Activated CD4-positive, alpha-beta T cell treated with anti-CD3 and anti-CD28 coated beads, Interleukin-2, amount 50 U/mL, for 4 hours (primary cell): Measurements from ENCODE around the gene ODAD2.
"Not testable (repeated sequence)": the region's sequence is repeated elsewhere in the genome, so short reads cannot be mapped to it uniquely, and the experiment has no call there.

ENCODE experiments used
- DNase-seq, 2 experiments: peaks; one replicate each; pipeline ENCODE4 v3.0.0-alpha.2; 2020

ODAD2 gene

GRCh38 chr10:27958383-27958782 is 40.5 kb downstream of the ODAD2 start:
- DNase-seq, result not testable (repeated sequence)

- no peak for DNase-seq
Measured at GRCh38 chr10:27950242-27950564, 48.7 kb downstream of the ODAD2 start.

- DNase-seq, result no peak
Measured at GRCh38 chr10:27949528-27950241, 49.2 kb downstream of the ODAD2 start.

GRCh38 chr10:27948186-27948585 is 50.7 kb downstream of the ODAD2 start:
- DNase-seq, result no peak

- no peak for DNase-seq
Measured at GRCh38 chr10:27947540-27947939, 51.3 kb downstream of the ODAD2 start.

GRCh38 chr10:27944005-27944404 is 54.9 kb downstream of the ODAD2 start:
- DNase-seq, result no peak

- DNase-seq, result no peak
Measured at GRCh38 chr10:27914888-27915287, 84.0 kb downstream of the ODAD2 start.

- DNase-seq, result no peak
Measured at GRCh38 chr10:27912231-27912630, 86.6 kb downstream of the ODAD2 start.

- DNase-seq, result no peak
Measured at GRCh38 chr10:27911539-27911938, 87.3 kb downstream of the ODAD2 start.

GRCh38 chr10:27911011-27911410 is 87.9 kb downstream of the ODAD2 start:
- DNase-seq, result no peak

- no peak for DNase-seq
Measured at GRCh38 chr10:27908231-27908630, 90.6 kb downstream of the ODAD2 start.

GRCh38 chr10:27899485-27899884 is 99.4 kb downstream of the ODAD2 start:
- DNase-seq, result not testable (repeated sequence)

- no peak for DNase-seq
Measured at GRCh38 chr10:27899058-27899457, 99.8 kb downstream of the ODAD2 start.

GRCh38 chr10:27893358-27893954 is 105.4 kb downstream of the ODAD2 start:
- no peak for DNase-seq

- no peak for DNase-seq
Measured at GRCh38 chr10:27890971-27891370, 107.9 kb downstream of the ODAD2 start.

- DNase-seq, result no peak
Measured at GRCh38 chr10:27889518-27889917, 109.4 kb downstream of the ODAD2 start.

GRCh38 chr10:27884185-27884641 is 114.7 kb downstream of the ODAD2 start:
- DNase-seq, result no peak

- DNase-seq, result no peak
Measured at GRCh38 chr10:27878281-27878680, 120.6 kb downstream of the ODAD2 start.

- DNase-seq, result no peak
Measured at GRCh38 chr10:27865221-27865635, 133.7 kb downstream of the ODAD2 start.

- DNase-seq, result no peak
Measured at GRCh38 chr10:27861781-27862180, 137.1 kb downstream of the ODAD2 start.

- no peak for DNase-seq
Measured at GRCh38 chr10:27857616-27858015, 141.3 kb downstream of the ODAD2 start.

- no peak for DNase-seq
Measured at GRCh38 chr10:27844223-27844622, 154.7 kb downstream of the ODAD2 start.

- DNase-seq, result no peak
Measured at GRCh38 chr10:27838901-27839300, 160.0 kb downstream of the ODAD2 start.

- no peak for DNase-seq
Measured at GRCh38 chr10:27838361-27838760, 160.5 kb downstream of the ODAD2 start.

- no peak for DNase-seq
Measured at GRCh38 chr10:27834476-27834875, 164.4 kb downstream of the ODAD2 start.
